ENCODE data around the gene PLA2G1B. TPM values are rescaled to one million over a fixed set of nuclear protein-coding genes. Genes with fewer than 3 reads are reported as not detected.

The PLA2G1B gene
- total and polyA plus RNA-seq, 2 of the 13 experiments (the other 11 are each of a cell fraction or from before 2014, with no cell fraction given): 0.33 to 1.4 TPM

GRCh38 chr12:120290609-120291305 lies 36.8 kb downstream of the PLA2G1B start (continued):
- TF ChIP-seq ZNF264 (CRISPR knock-in tag; IDR thresholded peaks at IDR 0.05): no peak

DNA sequence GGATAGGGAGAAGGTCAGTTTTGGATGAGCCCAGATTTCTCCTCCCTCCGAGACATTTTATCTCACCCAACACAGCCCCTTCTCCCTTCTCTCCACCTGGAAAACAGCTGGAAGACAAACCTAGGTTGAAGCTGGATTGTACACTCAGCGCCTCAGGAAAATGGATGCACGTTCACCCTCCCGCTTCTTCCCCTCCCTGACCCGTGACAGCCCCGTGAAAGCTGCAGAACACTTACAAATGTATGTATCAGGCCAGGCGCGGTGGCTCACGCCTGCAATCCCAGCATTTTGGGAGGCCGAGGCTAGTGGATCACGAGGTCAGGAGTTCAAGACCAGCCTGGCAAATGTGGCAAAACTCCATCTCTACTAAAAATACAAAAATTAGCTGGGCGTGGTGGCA lies 40.1 kb downstream of the PLA2G1B start:
- TF ChIP-seq, protein P1, sequence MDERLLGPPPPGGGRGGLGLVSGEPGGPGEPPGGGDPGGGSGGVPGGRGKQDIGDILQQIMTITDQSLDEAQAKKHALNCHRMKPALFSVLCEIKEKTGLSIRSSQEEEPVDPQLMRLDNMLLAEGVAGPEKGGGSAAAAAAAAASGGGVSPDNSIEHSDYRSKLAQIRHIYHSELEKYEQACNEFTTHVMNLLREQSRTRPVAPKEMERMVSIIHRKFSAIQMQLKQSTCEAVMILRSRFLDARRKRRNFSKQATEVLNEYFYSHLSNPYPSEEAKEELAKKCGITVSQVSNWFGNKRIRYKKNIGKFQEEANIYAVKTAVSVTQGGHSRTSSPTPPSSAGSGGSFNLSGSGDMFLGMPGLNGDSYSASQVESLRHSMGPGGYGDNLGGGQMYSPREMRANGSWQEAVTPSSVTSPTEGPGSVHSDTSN (CRISPR knock-in tag; IDR thresholded peaks at IDR 0.05): no peak
- TF ChIP-seq PHF20 (CRISPR knock-in tag; IDR thresholded peaks at IDR 0.05): no peak
- no peak for TF ChIP-seq ZNF292 (CRISPR knock-in tag; IDR thresholded peaks at IDR 0.05; ENCODE audit: borderline replicate concordance, low read depth)
- no peak for TF ChIP-seq ZNF616 (CRISPR knock-in tag; IDR thresholded peaks at IDR 0.05; ENCODE audit: low read depth)
- no peak for TF ChIP-seq TGIF2 (CRISPR knock-in tag; IDR thresholded peaks at IDR 0.05)
- Histone ChIP-seq H3K27me3 (ENCODE audit: control insufficient read depth in 1 of 2, insufficient read depth in 2 of 2, low read length in 2 of 2) (peaks cover 0 to 1% of the 10 kb centered on the region in 2 experiments; a peak in 3 of 5 replicates), H3K4me1 (ENCODE audit: insufficient read depth, low read length) (peaks cover 19% of the 10 kb centered on the region; the same call in 1 of the 2 replicates), H4K20me1 (ENCODE audit: insufficient read depth, low read length) (no peaks in the 10 kb centered on the region), H3K4me2 (ENCODE audit: low read depth, low read length) (no peak overlapping the region), H3K27ac (ENCODE audit: extremely low read length, insufficient read depth, low read length) (no peak overlapping the region), H3K36me3 (replicated peaks in 1 of 2; ENCODE audit: control insufficient read depth in 1 of 2, insufficient read depth in 2 of 2, low read length in 2 of 2) (no peaks in the 10 kb centered on the region), H3K9ac (ENCODE audit: insufficient read depth, low read depth, low read length) (no peak overlapping the region), H3K4me3 (replicated peaks in 1 of 3; ENCODE audit: insufficient read depth in 1 of 3, low read depth in 2 of 3, low read length in 3 of 3) (no peak overlapping the region), H3K9me3 (ENCODE audit: low read length) (no peaks in the 10 kb centered on the region), H2AFZ (ENCODE audit: low read length) (no peak overlapping the region), H3K79me2 (ENCODE audit: insufficient read depth, low read length) (no peaks in the 10 kb centered on the region)
- ChIA-PET POLR2A (interaction anchor here (1.3 to 1.5 kb wide), 2 partner anchors 58 to 60 kb away, joined by 4 to 8 read pairs; no protein-coding TSS in a partner anchor), CTCF (ENCODE audit: low intra/inter-chr PET ratio, low total read pairs) (no interaction called here)
- no peak for ATAC-seq
- WGBS (ENCODE audit: low lambda C conversion rate): 65% methylated on average over 12 of the region's 12 CpGs
- DNase-seq (ENCODE audit: low spot score): no peak
- BruUV-seq (replicated peaks): no TSS peak
- intact Hi-C loops (cut with micrococcal nuclease; ENCODE audit: unreplicated experiment) (no loop called here), in situ Hi-C loops (cut with HindIII; ENCODE audit: extremely low pct_ligation_motif_present, low pct_unique_long_range_greater_than_20kb) (no loop called here)
- FAIRE-seq: no peak
